Measurements from ENCODE around the gene ITPK1.
A peak's percentile ranks its signal among the peaks of the same experiment; 100 is the strongest.

Gene ITPK1

GRCh38 chr14:93015064-93015463 lies 100.7 kb downstream of the ITPK1 start:
- no peak overlapping the region for H3K4me3 ChIP-seq (replicated peaks; ENCODE audit: low read depth, low read length)
- TF ChIP-seq CTCF (IDR thresholded peaks at IDR 0.05; ENCODE audit: low read length, missing control alignments) = no peak
- no peak for DNase-seq (ENCODE audit: low read depth)

GRCh38 chr14:93014058-93015023 lies 101.4 kb downstream of the ITPK1 start:
- H3K4me3 ChIP-seq (replicated peaks; ENCODE audit: low read depth, low read length) = no peak overlapping the region
- no peak for TF ChIP-seq CTCF (IDR thresholded peaks at IDR 0.05; ENCODE audit: low read length, missing control alignments)
- no peak for DNase-seq (ENCODE audit: low read depth)

GRCh38 chr14:93012951-93013719 lies 102.6 kb downstream of the ITPK1 start:
- TF ChIP-seq CTCF (IDR thresholded peaks at IDR 0.05; ENCODE audit: low read length, missing control alignments) = no peak
- no peak overlapping the region for H3K4me3 ChIP-seq (replicated peaks; ENCODE audit: low read depth, low read length)
- DNase-seq (ENCODE audit: low read depth) = peak; percentile 64

GRCh38 chr14:93012506-93012905 lies 103.2 kb downstream of the ITPK1 start:
- no peak overlapping the region for H3K4me3 ChIP-seq (replicated peaks; ENCODE audit: low read depth, low read length)
- no peak for DNase-seq (ENCODE audit: low read depth)
- TF ChIP-seq CTCF (IDR thresholded peaks at IDR 0.05; ENCODE audit: low read length, missing control alignments) = no peak

GRCh38 chr14:93011650-93012325 lies 103.9 kb downstream of the ITPK1 start:
- no peak for DNase-seq (ENCODE audit: low read depth)
- TF ChIP-seq CTCF (IDR thresholded peaks at IDR 0.05; ENCODE audit: low read length, missing control alignments) = no peak
- no peak overlapping the region for H3K4me3 ChIP-seq (replicated peaks; ENCODE audit: low read depth, low read length)

GRCh38 chr14:93011141-93011529 lies 104.6 kb downstream of the ITPK1 start:
- TF ChIP-seq CTCF (IDR thresholded peaks at IDR 0.05; ENCODE audit: low read length, missing control alignments) = no peak
- no peak overlapping the region for H3K4me3 ChIP-seq (replicated peaks; ENCODE audit: low read depth, low read length)
- DNase-seq (ENCODE audit: low read depth) = no peak

Data from fibroblast of pulmonary artery (primary cell).